Neural cell (in vitro differentiated cells): ENCODE results near the gene SLC30A4. TPM values are rescaled to one million over a fixed set of nuclear protein-coding genes. Genes with fewer than 3 reads are reported as not detected.

Source experiments
- H2AFZ ChIP-seq: fragments of 200-600, 300-800 bp; sonication (generic), shearing (Covaris generic); 2 replicates; pipeline ENCODE4 v1.6.0; 2014; ENCODE audit warnings: low read depth, mild to moderate bottlenecking, antibody characterized with exemption, low read length, moderate library complexity
- H3F3A ChIP-seq: fragments of 200-600 bp; shearing (Covaris generic); 2 replicates; pipeline ENCODE4 v1.6.1; 2016; ENCODE audit warnings: mild to moderate bottlenecking, moderate library complexity, mixed read lengths, antibody characterized with exemption, low read length; ENCODE audit not compliant: insufficient read depth, poor library complexity, severe bottlenecking
- H3K27ac ChIP-seq: fragments of 200-600, 300-800 bp; sonication (generic), shearing (Covaris generic); 2 replicates; pipeline ENCODE4 v1.5.1; 2014; ENCODE audit warnings: mild to moderate bottlenecking, low read length, moderate library complexity
- H3K27me3 ChIP-seq: fragments of 300-800, 200-600 bp; sonication (generic), shearing (Covaris generic); 2 replicates; pipeline ENCODE4 v1.6.0; 2014; ENCODE audit warnings: mild to moderate bottlenecking, low read depth, low read length, moderate library complexity; ENCODE audit not compliant: insufficient read depth
- H3K36me3 ChIP-seq: fragments of 300-800, 200-600 bp; sonication (generic), shearing (Covaris generic); 2 replicates; pipeline ENCODE4 v1.5.1; 2014; ENCODE audit warnings: mild to moderate bottlenecking, antibody characterized with exemption, low read length, moderate library complexity; ENCODE audit not compliant: insufficient read depth
- H3K4me2 ChIP-seq: fragments of 300-800, 200-600 bp; sonication (generic), shearing (Covaris generic); 2 replicates; pipeline ENCODE4 v1.6.0; 2014; ENCODE audit warnings: mild to moderate bottlenecking, low read length
- H3K4me3 ChIP-seq: fragments of 300-800, 200-600 bp; sonication (generic), shearing (Covaris generic); 2 replicates; pipeline ENCODE4 v1.5.1; 2014; ENCODE audit warnings: mild to moderate bottlenecking, low read length, moderate library complexity
- H3K79me2 ChIP-seq: fragments of 200-600 bp; shearing (Covaris generic); replicated peaks from 2 replicates; pipeline ENCODE4 v1.6.0; 2014; ENCODE audit warnings: mild to moderate bottlenecking, low read length, moderate library complexity; ENCODE audit not compliant: insufficient read depth
- H3K9ac ChIP-seq: fragments of 300-800, 200-600 bp; sonication (generic), shearing (Covaris generic); 2 replicates; pipeline ENCODE4 v1.6.1; 2016; ENCODE audit warnings: mild to moderate bottlenecking, low read length, mixed read lengths
- H3K9me2 ChIP-seq: fragments of 200-600 bp; shearing (Covaris generic); 2 replicates; pipeline ENCODE4 v1.6.1; 2016; ENCODE audit warnings: mild to moderate bottlenecking, low read length, mixed read lengths; ENCODE audit not compliant: insufficient read depth
- H3K9me3 ChIP-seq: fragments of 200-600, 300-800 bp; sonication (generic), shearing (Covaris generic); 2 replicates; pipeline ENCODE4 v1.6.1; 2016; ENCODE audit warnings: mild to moderate bottlenecking, mixed run types, low read length, moderate library complexity, mixed read lengths
- H4K20me1 ChIP-seq: fragments of 200-600 bp; shearing (Covaris generic); 2 replicates; pipeline ENCODE4 v1.6.1; 2016; ENCODE audit warnings: mild to moderate bottlenecking, mixed run types; ENCODE audit not compliant: insufficient read depth
- EP300 ChIP-seq: fragments of 450-650 bp; conservative IDR thresholded peaks from 2 replicates; pipeline ENCODE4 v1.6.1; 2014; ENCODE audit warnings: antibody characterized with exemption, mild to moderate bottlenecking, moderate library complexity; ENCODE audit not compliant: poor library complexity, severe bottlenecking
- EZH2 ChIP-seq: fragments of 200-600, 300-800 bp; shearing (Covaris generic), sonication (generic); IDR thresholded peaks from 2 replicates; pipeline ENCODE4 v1.6.1; 2014; ENCODE audit warnings: antibody characterized with exemption, low read length, borderline replicate concordance, mild to moderate bottlenecking; ENCODE audit not compliant: insufficient read depth, poor library complexity, severe bottlenecking
- MXI1 ChIP-seq: fragments of 450-650 bp; conservative IDR thresholded peaks from 2 replicates; pipeline ENCODE4 v1.6.1; 2014; ENCODE audit warnings: antibody characterized with exemption, mild to moderate bottlenecking; ENCODE audit not compliant: poor library complexity, severe bottlenecking
- POLR2AphosphoS5 ChIP-seq: IDR thresholded peaks from 2 replicates; pipeline ENCODE4 v1.6.1; 2012
- RAD21 ChIP-seq: fragments of 450-650 bp; conservative IDR thresholded peaks from 2 replicates; pipeline ENCODE4 v1.6.1; 2014; ENCODE audit warnings: antibody characterized with exemption, mild to moderate bottlenecking, moderate library complexity
- SMC3 ChIP-seq: fragments of 450-650 bp; conservative IDR thresholded peaks from 2 replicates; pipeline ENCODE4 v1.6.1; 2014; ENCODE audit warnings: antibody characterized with exemption, mild to moderate bottlenecking, moderate library complexity; ENCODE audit not compliant: poor library complexity
- TAF1 ChIP-seq: IDR thresholded peaks from 2 replicates; pipeline ENCODE4 v1.6.1; 2012; ENCODE audit warnings: low read depth
- polyA plus RNA-seq: library from polyadenylated mRNA; depleted of rRNA; stranded (reverse); fragments of >200 nt; gene quantifications from 2 replicates; pipeline ENCODE4 v1.2.3, GENCODE V29; 2014
- TF ChIP-seq, protein P1 (sequence below): fragments of 450-650 bp; IDR thresholded peaks from 2 replicates; pipeline ENCODE4 v1.5.1; 2014; ENCODE audit warnings: antibody characterized with exemption, mild to moderate bottlenecking, moderate library complexity; ENCODE audit not compliant: poor library complexity, severe bottlenecking
- TF ChIP-seq, protein P2 (sequence below): IDR thresholded peaks from 2 replicates; pipeline ENCODE4 v1.6.1; 2012; ENCODE audit warnings: borderline replicate concordance

The SLC30A4 gene
- polyA plus RNA-seq, 1 donor from 2014 or later = 6.7 TPM

DNA sequence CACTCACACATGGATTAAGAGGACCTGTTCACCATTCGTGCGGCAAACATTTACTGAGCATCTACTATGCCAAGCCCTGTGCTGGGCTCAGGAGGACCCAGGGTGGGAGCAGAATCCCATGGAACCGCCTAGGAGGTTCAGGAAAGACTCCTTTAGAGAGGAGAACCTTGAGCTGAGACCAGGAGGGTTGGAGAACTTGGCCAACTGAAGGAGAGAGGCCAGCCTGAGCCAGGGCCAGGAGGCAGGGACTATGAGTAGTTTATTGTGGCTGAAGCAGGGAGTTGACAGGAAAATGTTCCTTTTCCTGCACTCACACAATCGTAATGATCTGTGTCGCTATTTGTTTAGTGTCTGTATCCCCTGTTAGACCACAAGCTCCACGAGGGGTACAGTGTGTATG lies 71.3 kb downstream of the SLC30A4 start:
- Histone ChIP-seq H2AFZ (no peak overlapping the region), H3K27me3 (no peaks in the 10 kb centered on the region), H3K4me3 (no peak overlapping the region), H3K79me2 (no peaks in the 10 kb centered on the region), H3K9me2 (no peaks in the 10 kb centered on the region), H3K9me3 (no peaks in the 10 kb centered on the region), H3K27ac (no peak overlapping the region), H3F3A (no peaks in the 10 kb centered on the region), H3K9ac (no peak overlapping the region), H4K20me1 (no peaks in the 10 kb centered on the region), H3K4me2 (no peak overlapping the region), H3K36me3 (no peaks in the 10 kb centered on the region)
- TF ChIP-seq RAD21 (no peak), POLR2AphosphoS5 (no peak), MXI1 (no peak), EP300 (no peak), TAF1 (no peak), EZH2 (no peak), SMC3 (no peak)
- TF ChIP-seq, protein P1, sequence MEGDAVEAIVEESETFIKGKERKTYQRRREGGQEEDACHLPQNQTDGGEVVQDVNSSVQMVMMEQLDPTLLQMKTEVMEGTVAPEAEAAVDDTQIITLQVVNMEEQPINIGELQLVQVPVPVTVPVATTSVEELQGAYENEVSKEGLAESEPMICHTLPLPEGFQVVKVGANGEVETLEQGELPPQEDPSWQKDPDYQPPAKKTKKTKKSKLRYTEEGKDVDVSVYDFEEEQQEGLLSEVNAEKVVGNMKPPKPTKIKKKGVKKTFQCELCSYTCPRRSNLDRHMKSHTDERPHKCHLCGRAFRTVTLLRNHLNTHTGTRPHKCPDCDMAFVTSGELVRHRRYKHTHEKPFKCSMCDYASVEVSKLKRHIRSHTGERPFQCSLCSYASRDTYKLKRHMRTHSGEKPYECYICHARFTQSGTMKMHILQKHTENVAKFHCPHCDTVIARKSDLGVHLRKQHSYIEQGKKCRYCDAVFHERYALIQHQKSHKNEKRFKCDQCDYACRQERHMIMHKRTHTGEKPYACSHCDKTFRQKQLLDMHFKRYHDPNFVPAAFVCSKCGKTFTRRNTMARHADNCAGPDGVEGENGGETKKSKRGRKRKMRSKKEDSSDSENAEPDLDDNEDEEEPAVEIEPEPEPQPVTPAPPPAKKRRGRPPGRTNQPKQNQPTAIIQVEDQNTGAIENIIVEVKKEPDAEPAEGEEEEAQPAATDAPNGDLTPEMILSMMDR = no peak
- TF ChIP-seq, protein P2, sequence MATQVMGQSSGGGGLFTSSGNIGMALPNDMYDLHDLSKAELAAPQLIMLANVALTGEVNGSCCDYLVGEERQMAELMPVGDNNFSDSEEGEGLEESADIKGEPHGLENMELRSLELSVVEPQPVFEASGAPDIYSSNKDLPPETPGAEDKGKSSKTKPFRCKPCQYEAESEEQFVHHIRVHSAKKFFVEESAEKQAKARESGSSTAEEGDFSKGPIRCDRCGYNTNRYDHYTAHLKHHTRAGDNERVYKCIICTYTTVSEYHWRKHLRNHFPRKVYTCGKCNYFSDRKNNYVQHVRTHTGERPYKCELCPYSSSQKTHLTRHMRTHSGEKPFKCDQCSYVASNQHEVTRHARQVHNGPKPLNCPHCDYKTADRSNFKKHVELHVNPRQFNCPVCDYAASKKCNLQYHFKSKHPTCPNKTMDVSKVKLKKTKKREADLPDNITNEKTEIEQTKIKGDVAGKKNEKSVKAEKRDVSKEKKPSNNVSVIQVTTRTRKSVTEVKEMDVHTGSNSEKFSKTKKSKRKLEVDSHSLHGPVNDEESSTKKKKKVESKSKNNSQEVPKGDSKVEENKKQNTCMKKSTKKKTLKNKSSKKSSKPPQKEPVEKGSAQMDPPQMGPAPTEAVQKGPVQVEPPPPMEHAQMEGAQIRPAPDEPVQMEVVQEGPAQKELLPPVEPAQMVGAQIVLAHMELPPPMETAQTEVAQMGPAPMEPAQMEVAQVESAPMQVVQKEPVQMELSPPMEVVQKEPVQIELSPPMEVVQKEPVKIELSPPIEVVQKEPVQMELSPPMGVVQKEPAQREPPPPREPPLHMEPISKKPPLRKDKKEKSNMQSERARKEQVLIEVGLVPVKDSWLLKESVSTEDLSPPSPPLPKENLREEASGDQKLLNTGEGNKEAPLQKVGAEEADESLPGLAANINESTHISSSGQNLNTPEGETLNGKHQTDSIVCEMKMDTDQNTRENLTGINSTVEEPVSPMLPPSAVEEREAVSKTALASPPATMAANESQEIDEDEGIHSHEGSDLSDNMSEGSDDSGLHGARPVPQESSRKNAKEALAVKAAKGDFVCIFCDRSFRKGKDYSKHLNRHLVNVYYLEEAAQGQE = no peak

DNA sequence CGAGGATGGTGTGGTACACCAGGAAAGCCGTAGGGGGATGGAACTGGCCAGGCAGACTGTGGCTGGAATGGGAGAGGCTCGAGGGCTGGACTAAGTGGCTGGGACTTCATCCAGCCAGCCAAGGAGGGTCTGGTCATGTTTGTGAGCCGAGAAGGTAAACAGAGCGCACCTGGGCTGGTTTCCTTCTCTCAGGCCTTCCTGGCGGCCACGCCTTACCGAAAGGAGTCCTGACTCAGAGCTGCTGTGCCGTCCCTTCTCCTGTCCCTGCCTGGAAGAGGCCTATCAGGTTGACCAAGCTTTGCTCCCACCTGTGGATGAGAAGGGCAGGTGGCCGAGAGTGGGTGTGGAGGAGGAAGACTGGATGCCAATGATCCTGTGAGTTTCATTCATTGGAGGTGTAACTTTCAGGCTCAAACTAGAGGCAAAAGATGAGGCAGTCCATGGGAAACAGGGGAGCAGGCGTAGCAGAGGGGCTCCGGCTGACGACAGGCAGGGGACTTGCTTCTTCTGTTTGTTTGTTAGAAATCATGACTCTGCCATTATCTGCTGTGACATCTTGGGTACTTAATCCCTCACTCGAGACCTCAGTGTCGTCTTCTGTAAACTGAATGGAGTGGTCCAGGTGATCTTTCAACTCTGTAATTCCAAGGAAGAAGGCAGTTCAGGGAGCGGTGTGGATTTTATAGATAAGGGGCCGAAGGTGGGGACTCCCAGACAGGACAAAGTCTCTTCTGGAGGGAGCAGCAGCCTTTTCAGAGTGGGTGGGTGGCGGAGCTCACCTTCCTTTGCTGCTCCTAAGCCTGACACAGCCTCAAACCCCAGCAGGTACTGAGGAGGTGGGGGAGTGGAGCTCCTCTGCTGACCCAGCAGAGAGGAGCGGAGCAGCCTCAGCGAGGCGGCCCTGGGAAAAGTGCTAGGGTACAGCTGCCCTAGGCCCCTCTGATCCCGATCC lies 72.4 kb downstream of the SLC30A4 start:
- no peak overlapping the region for H3K4me3 ChIP-seq
- no peaks in the 10 kb centered on the region for H3K9me2 ChIP-seq
- no peaks in the 10 kb centered on the region for H4K20me1 ChIP-seq
- no peak overlapping the region for H3K4me2 ChIP-seq
- no peak for TF ChIP-seq SMC3
- TF ChIP-seq, protein P1 = no peak
- TF ChIP-seq RAD21 = no peak
- TF ChIP-seq POLR2AphosphoS5 = no peak
- TF ChIP-seq TAF1 = no peak
- TF ChIP-seq, protein P2 = no peak
- TF ChIP-seq EZH2 = no peak
- no peak for TF ChIP-seq EP300
- TF ChIP-seq MXI1 = no peak
- H3K9ac ChIP-seq = no peak overlapping the region
- H3K36me3 ChIP-seq = no peaks in the 10 kb centered on the region
- no peaks in the 10 kb centered on the region for H3F3A ChIP-seq
- no peaks in the 10 kb centered on the region for H3K27me3 ChIP-seq
- no peaks in the 10 kb centered on the region for H3K9me3 ChIP-seq
- no peak overlapping the region for H2AFZ ChIP-seq
- H3K27ac ChIP-seq = no peak overlapping the region
- no peaks in the 10 kb centered on the region for H3K79me2 ChIP-seq
